Cerebellar cortex (tissue), 1 donor: ENCODE results near the gene IGFALS.

ENCODE experiments used
- DNase-seq: peaks from one replicate; pipeline ENCODE4 v3.0.0-alpha.2; 2015; ENCODE audit warnings: low spot score

IGFALS gene

GRCh38 chr16:1789643-1790045 lies 3.9 kb downstream of the IGFALS start:
- no peak for DNase-seq

- no peak for DNase-seq
Observed at GRCh38 chr16:1788708-1789100, 4.8 kb downstream of the IGFALS start.

GRCh38 chr16:1788095-1788707 lies 5.3 kb downstream of the IGFALS start:
- DNase-seq: no peak

- no peak for DNase-seq
Observed at GRCh38 chr16:1787322-1788094, 6.0 kb downstream of the IGFALS start.

- no peak for DNase-seq
Observed at GRCh38 chr16:1787056-1787321, 6.5 kb downstream of the IGFALS start.

GRCh38 chr16:1786242-1787055 lies 7.1 kb downstream of the IGFALS start:
- DNase-seq: no peak

GRCh38 chr16:1785846-1786170 lies 7.7 kb downstream of the IGFALS start:
- DNase-seq: no peak

GRCh38 chr16:1784977-1785845 lies 8.3 kb downstream of the IGFALS start:
- no peak for DNase-seq

GRCh38 chr16:1782408-1783264 lies 10.9 kb downstream of the IGFALS start, which contains the start of the genes NUBP2 and SPSB3:
Gene NUBP2 (plus strand): TSS chr16:1782960. CDS start chr16:1783021, 61 bp downstream.
Gene SPSB3 (minus strand): TSS chr16:1782571. CDS start chr16:1781483, 1,088 bp downstream.
- DNase-seq: peak; percentile 100

- DNase-seq: no peak
Observed at GRCh38 chr16:1781758-1782407, 11.6 kb downstream of the IGFALS start.

GRCh38 chr16:1781254-1781653 lies 12.3 kb downstream of the IGFALS start:
- DNase-seq: no peak

- DNase-seq: no peak
Observed at GRCh38 chr16:1780677-1781072, 12.8 kb downstream of the IGFALS start.

- DNase-seq: no peak
Observed at GRCh38 chr16:1779741-1780676, 13.5 kb downstream of the IGFALS start.

- no peak for DNase-seq
Observed at GRCh38 chr16:1779234-1779701, 14.2 kb downstream of the IGFALS start.

- DNase-seq: no peak
Observed at GRCh38 chr16:1778200-1779179, 15.0 kb downstream of the IGFALS start.

GRCh38 chr16:1777375-1778199 lies 15.9 kb downstream of the IGFALS start:
- DNase-seq: no peak

- no peak for DNase-seq
Observed at GRCh38 chr16:1776991-1777374, 16.5 kb downstream of the IGFALS start.
